ENCODE results near the gene ASTN2. TPM values are rescaled to one million over a fixed set of nuclear protein-coding genes. Genes with fewer than 3 reads are reported as not detected.

The ASTN2 gene
- total and polyA plus RNA-seq, 9 of the 15 experiments (the other 6 are each of a cell fraction or from before 2014, with no cell fraction given), result 0.56 to 3.5 (median 1.9) TPM

- no peaks in the 10 kb centered on the region for H3K79me2 ChIP-seq (ENCODE audit: control insufficient read depth, insufficient read depth, low read length)
- ATAC-seq, result no peak
- CTCF ChIA-PET (ENCODE audit: low intra/inter-chr PET ratio), result no interaction called here
- no peaks in the 10 kb centered on the region for H3K9me1 ChIP-seq (ENCODE audit: control insufficient read depth, insufficient read depth, low read length)
- H3K4me1 ChIP-seq (replicated peaks in 1 of 2; ENCODE audit: control insufficient read depth in 2 of 2, insufficient read depth in 2 of 2, low read length in 2 of 2), result no peaks in the 10 kb centered on the region
- POLR2A ChIA-PET, result no interaction called here
- in situ Hi-C loops (cut with MboI), result no loop called here
- H3K4me3 ChIP-seq, result no peak overlapping the region
- H3K9ac ChIP-seq (ENCODE audit: insufficient read depth in 1 of 2, low read depth in 2 of 2, low read length in 2 of 2), result no peak overlapping the region
- no peak overlapping the region for H2AFZ ChIP-seq (ENCODE audit: low read depth, low read length)
- DNase-seq (ENCODE audit: extremely low read depth in 1 of 4, low spot score in 3 of 4), result no peak
- H3K4me2 ChIP-seq (ENCODE audit: insufficient read depth, low read length), result no peak overlapping the region
- TF ChIP-seq CBX5 (IDR thresholded peaks at IDR 0.05; ENCODE audit: borderline replicate concordance, low read depth), result peak; percentile 32; the same call in 1 of the 2 replicates
- no peak for TF ChIP-seq MIER1 (IDR thresholded peaks at IDR 0.05; ENCODE audit: low read depth)
- no TSS peak for BruUV-seq (replicated peaks)
- FAIRE-seq, result no peak
- no peak overlapping the region for H3K27ac ChIP-seq (ENCODE audit: extremely low read depth, low read depth, low read length)
- no peaks in the 10 kb centered on the region for H4K20me1 ChIP-seq (replicated peaks; ENCODE audit: control insufficient read depth, insufficient read depth, low read length)
- intact Hi-C loops (cut with micrococcal nuclease), result no loop called here
- H3K27me3 ChIP-seq (ENCODE audit: control insufficient read depth in 2 of 2, insufficient read depth in 2 of 2, low read length in 2 of 2), result no peaks in the 10 kb centered on the region
- no peaks in the 10 kb centered on the region for H3K36me3 ChIP-seq (ENCODE audit: control insufficient read depth, insufficient read depth, low read length)
- WGBS (ENCODE audit: insufficient coverage, low coverage, missing lambda C conversion rate), result 3% methylated on average over 3 of the region's 3 CpGs
- no peaks in the 10 kb centered on the region for H3K9me3 ChIP-seq (replicated peaks; ENCODE audit: control insufficient read depth, insufficient read depth, low read depth, low read length)
These were observed 537.8 kb downstream of the ASTN2 start for GRCh38 chr9:116877072-116877471.

DNA sequence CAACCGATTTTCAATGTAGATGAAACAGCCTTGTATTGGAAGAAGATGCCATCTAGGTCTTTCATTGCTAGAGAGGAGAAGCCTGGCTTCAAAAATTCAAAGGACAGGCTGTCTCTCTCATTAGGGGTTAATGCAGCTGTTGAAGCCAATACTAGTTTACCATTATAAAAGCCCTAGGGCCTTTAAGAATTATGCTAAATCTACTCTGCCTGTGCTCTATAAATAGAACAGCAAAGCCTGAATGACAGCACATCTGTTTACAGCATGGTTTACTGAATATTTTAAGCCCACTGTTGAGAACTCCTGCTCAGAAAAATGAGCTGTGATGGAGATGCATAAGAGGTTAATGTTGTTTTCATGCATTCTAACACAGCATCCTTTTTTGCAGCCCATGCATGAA is 539.3 kb downstream of the ASTN2 start:
- H4K20me1 ChIP-seq (replicated peaks; ENCODE audit: control insufficient read depth, insufficient read depth, low read length), result no peaks in the 10 kb centered on the region
- no peaks in the 10 kb centered on the region for H3K4me1 ChIP-seq (replicated peaks in 1 of 2; ENCODE audit: control insufficient read depth in 2 of 2, insufficient read depth in 2 of 2, low read length in 2 of 2)
- no TSS peak for BruUV-seq (replicated peaks)
- intact Hi-C loops (cut with micrococcal nuclease) (no loop called here), in situ Hi-C loops (cut with MboI) (no loop called here)
- no peak overlapping the region for H3K9ac ChIP-seq (ENCODE audit: insufficient read depth in 1 of 2, low read depth in 2 of 2, low read length in 2 of 2)
- ChIA-PET POLR2A (interaction anchor here (1.7 kb wide), 1 partner anchor 14 kb away, joined by 4 read pairs; no protein-coding TSS in a partner anchor), CTCF (ENCODE audit: low intra/inter-chr PET ratio) (no interaction called here)
- no peak overlapping the region for H3K4me2 ChIP-seq (ENCODE audit: insufficient read depth, low read length)
- H3K9me3 ChIP-seq (replicated peaks; ENCODE audit: control insufficient read depth, insufficient read depth, low read depth, low read length), result no peaks in the 10 kb centered on the region
- H3K79me2 ChIP-seq (ENCODE audit: control insufficient read depth, insufficient read depth, low read length), result no peaks in the 10 kb centered on the region
- no peaks in the 10 kb centered on the region for H3K27me3 ChIP-seq (ENCODE audit: control insufficient read depth in 2 of 2, insufficient read depth in 2 of 2, low read length in 2 of 2)
- no peak overlapping the region for H3K4me3 ChIP-seq
- no peak for DNase-seq (ENCODE audit: extremely low read depth in 1 of 4, low spot score in 3 of 4)
- no peak overlapping the region for H2AFZ ChIP-seq (ENCODE audit: low read depth, low read length)
- no peak overlapping the region for H3K27ac ChIP-seq (ENCODE audit: extremely low read depth, low read depth, low read length)
- no peak for FAIRE-seq
- TF ChIP-seq TRIM24 (IDR thresholded peaks at IDR 0.05), result no peak
- TF ChIP-seq STAG1 (CRISPR knock-in tag; IDR thresholded peaks at IDR 0.05; ENCODE audit: borderline replicate concordance), result no peak
- TF ChIP-seq TAF9B (IDR thresholded peaks at IDR 0.05; ENCODE audit: partially characterized antibody), result no peak
- no peak for TF ChIP-seq NR2F6 (CRISPR knock-in tag; IDR thresholded peaks at IDR 0.05)
- TF ChIP-seq NFIX (CRISPR knock-in tag; IDR thresholded peaks at IDR 0.05; ENCODE audit: low read depth), result no peak
- TF ChIP-seq STAT5A (IDR thresholded peaks at IDR 0.05; ENCODE audit: borderline replicate concordance, low read length), result no peak
- TF ChIP-seq, protein P1, sequence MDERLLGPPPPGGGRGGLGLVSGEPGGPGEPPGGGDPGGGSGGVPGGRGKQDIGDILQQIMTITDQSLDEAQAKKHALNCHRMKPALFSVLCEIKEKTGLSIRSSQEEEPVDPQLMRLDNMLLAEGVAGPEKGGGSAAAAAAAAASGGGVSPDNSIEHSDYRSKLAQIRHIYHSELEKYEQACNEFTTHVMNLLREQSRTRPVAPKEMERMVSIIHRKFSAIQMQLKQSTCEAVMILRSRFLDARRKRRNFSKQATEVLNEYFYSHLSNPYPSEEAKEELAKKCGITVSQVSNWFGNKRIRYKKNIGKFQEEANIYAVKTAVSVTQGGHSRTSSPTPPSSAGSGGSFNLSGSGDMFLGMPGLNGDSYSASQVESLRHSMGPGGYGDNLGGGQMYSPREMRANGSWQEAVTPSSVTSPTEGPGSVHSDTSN (CRISPR knock-in tag; IDR thresholded peaks at IDR 0.05; ENCODE audit: low read depth), result no peak
- TF ChIP-seq, protein P1 (tag; conservative IDR thresholded peaks at IDR 0.05; ENCODE audit: low read depth), result no peak
- TF ChIP-seq NFYB (IDR thresholded peaks at IDR 0.05; ENCODE audit: extremely low read depth, insufficient read length), result no peak
- TF ChIP-seq ZNF436 (CRISPR knock-in tag; IDR thresholded peaks at IDR 0.05), result no peak
- no peak for TF ChIP-seq ZBTB1 (CRISPR knock-in tag; IDR thresholded peaks at IDR 0.05; ENCODE audit: borderline replicate concordance, low read depth)
- no peak for TF ChIP-seq HSF4 (CRISPR knock-in tag; IDR thresholded peaks at IDR 0.05; ENCODE audit: borderline replicate concordance)
- no peak for ATAC-seq
- WGBS (ENCODE audit: insufficient coverage, low coverage, missing lambda C conversion rate), result 0% methylated on average over 1 of the region's 1 CpG
- no peaks in the 10 kb centered on the region for H3K9me1 ChIP-seq (ENCODE audit: control insufficient read depth, insufficient read depth, low read length)
- no peaks in the 10 kb centered on the region for H3K36me3 ChIP-seq (ENCODE audit: control insufficient read depth, insufficient read depth, low read length)

Measured in K562 (cell line).